AG09309 (cell line): ENCODE measurements around the gene NDST1.

ENCODE experiments used
- DNase-seq: peaks from one replicate; pipeline ENCODE4 v3.0.0-alpha.2; 2010; ENCODE audit warnings: low read depth
- H3K4me3 ChIP-seq: 2 replicates; pipeline ENCODE4 v1.5.1; 2011; ENCODE audit warnings: mild to moderate bottlenecking, low read depth, low read length, moderate library complexity; ENCODE audit not compliant: control insufficient read depth
- CTCF ChIP-seq: IDR thresholded peaks from 2 replicates; pipeline ENCODE4 v1.5.1; 2011; ENCODE audit warnings: mild to moderate bottlenecking, low read depth, low read length, inconsistent platforms; ENCODE audit not compliant: insufficient read depth, control insufficient read depth; ENCODE audit errors: missing control alignments

The NDST1 gene

GRCh38 chr5:150605546-150605945 lies 97.6 kb downstream of the NDST1 start:
- H3K4me3 ChIP-seq: no peak overlapping the region
- no peak for TF ChIP-seq CTCF
- DNase-seq: no peak

DNA sequence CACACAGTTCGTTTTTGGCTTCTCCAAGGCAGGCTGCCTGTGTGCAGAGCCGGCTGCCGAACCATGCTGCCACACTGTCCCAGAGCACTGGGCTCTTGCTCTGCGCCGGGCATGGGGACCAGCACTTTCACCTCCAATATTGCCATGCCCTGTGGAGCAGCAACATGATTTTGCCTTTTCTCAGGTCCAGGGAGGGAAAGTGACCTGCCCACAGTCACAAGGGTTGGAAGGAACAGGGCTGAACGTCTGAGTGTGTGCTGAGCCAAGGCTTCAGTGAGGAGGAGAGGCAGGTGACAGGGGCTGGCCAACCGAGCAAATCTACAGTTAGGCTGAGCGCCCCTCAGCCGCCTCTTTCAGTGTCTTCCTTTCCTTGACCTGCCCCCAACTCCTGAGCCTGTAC lies 98.5 kb downstream of the NDST1 start:
- TF ChIP-seq CTCF: no peak
- DNase-seq: no peak
- no peak overlapping the region for H3K4me3 ChIP-seq

DNA sequence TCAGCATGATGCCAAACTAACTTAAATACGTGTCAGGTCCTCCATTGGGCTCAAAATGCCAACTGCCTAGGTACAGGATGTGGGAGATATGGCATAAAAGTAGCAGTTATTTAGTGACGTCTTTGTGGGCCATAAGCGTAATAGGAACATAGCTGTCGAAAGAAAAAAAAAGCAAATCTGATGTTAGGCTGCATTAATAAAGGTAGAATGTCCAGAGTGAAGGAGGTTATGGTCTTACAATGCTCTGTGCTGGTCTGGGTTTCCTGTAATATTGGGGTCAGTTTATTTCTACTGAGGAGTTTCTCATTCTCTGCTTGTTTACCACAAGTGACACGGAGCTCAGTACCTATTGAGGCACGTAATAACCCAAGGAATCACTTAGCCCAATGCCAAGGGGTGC lies 99.2 kb downstream of the NDST1 start:
- DNase-seq: no peak
- TF ChIP-seq CTCF: no peak
- H3K4me3 ChIP-seq: no peak overlapping the region
